Kidney epithelial cell (primary cell): ENCODE results near the gene HHATL. TPM values are rescaled to one million over a fixed set of nuclear protein-coding genes. Genes with fewer than 3 reads are reported as not detected.

Experiments
- DNase-seq: peaks from one replicate; pipeline ENCODE4 v3.0.0-alpha.2; 2010; ENCODE audit warnings: low read depth
- H3K27me3 ChIP-seq: 2 replicates; pipeline ENCODE4 v1.6.0; 2011; ENCODE audit warnings: low read length; ENCODE audit not compliant: control insufficient read depth, insufficient read depth
- H3K36me3 ChIP-seq: 2 replicates; pipeline ENCODE4 v1.5.1; 2011; ENCODE audit warnings: low read length; ENCODE audit not compliant: control insufficient read depth, insufficient read depth
- H3K4me3 ChIP-seq: 2 replicates; pipeline ENCODE4 v1.5.1; 2011; ENCODE audit warnings: low read depth, mild to moderate bottlenecking, control low read depth, low read length
- total RNA-seq: library from RNA; depleted of rRNA; stranded (reverse); fragments of >200 nt; gene quantifications from 2 replicates; pipeline ENCODE4 v1.2.3, GENCODE V29; 2015
- TF ChIP-seq, protein P1 (sequence below): IDR thresholded peaks from 2 replicates; pipeline ENCODE4 v1.5.1; 2011; ENCODE audit warnings: mild to moderate bottlenecking, moderate library complexity, low read length, control low read depth, inconsistent platforms; ENCODE audit not compliant: insufficient read depth, poor library complexity, severe bottlenecking

HHATL gene
- total RNA-seq, 1 donor from 2014 or later = not detected

DNA sequence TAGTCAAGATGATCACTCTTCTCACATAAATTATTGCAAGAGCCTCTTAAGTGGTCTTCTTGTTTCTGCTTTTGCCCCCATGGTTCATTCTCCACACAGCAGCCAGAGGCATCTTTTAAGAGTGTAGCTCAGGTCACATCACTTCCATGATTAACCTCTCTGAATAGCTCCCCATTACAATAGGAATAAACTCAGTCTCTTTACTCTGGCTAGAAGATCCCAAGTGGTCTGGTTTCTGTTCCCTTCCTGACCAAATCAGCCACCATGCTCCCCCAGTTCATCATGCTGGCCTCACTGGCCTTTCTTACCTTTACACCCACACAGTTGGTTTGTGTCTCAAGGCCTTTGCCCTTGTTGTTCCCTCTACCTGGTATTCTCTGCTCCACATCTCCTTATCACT lies 8.2 kb downstream of the HHATL start:
- Histone ChIP-seq H3K36me3 (no peaks in the 10 kb centered on the region), H3K27me3 (peaks cover 14% of the 10 kb centered on the region), H3K4me3 (no peak overlapping the region)
- DNase-seq = no peak
- TF ChIP-seq, protein P1, sequence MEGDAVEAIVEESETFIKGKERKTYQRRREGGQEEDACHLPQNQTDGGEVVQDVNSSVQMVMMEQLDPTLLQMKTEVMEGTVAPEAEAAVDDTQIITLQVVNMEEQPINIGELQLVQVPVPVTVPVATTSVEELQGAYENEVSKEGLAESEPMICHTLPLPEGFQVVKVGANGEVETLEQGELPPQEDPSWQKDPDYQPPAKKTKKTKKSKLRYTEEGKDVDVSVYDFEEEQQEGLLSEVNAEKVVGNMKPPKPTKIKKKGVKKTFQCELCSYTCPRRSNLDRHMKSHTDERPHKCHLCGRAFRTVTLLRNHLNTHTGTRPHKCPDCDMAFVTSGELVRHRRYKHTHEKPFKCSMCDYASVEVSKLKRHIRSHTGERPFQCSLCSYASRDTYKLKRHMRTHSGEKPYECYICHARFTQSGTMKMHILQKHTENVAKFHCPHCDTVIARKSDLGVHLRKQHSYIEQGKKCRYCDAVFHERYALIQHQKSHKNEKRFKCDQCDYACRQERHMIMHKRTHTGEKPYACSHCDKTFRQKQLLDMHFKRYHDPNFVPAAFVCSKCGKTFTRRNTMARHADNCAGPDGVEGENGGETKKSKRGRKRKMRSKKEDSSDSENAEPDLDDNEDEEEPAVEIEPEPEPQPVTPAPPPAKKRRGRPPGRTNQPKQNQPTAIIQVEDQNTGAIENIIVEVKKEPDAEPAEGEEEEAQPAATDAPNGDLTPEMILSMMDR = no peak

DNA sequence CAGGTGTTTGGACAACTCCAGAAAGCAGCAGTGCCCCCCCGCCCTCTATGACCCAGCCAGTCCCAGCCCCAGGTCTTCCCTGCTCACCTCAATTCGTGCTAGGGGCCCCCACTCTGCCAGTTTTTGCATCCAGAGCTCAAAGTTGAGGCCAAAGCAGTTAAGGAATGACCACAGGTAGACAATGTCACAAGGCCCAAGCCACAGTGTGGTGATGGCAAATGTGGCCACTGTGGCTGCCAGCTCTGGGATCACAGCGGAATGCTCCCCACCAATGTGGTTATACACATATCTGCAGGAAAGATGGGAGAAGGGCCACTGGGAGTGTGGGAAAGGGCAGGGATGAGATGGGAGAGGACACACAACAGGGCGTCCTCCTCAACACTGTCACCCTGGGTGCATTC lies 9.1 kb downstream of the HHATL start:
- DNase-seq = no peak
- TF ChIP-seq, protein P1 = no peak
- no peaks in the 10 kb centered on the region for H3K36me3 ChIP-seq
- H3K27me3 ChIP-seq = peaks cover 17% of the 10 kb centered on the region
- no peak overlapping the region for H3K4me3 ChIP-seq

DNA sequence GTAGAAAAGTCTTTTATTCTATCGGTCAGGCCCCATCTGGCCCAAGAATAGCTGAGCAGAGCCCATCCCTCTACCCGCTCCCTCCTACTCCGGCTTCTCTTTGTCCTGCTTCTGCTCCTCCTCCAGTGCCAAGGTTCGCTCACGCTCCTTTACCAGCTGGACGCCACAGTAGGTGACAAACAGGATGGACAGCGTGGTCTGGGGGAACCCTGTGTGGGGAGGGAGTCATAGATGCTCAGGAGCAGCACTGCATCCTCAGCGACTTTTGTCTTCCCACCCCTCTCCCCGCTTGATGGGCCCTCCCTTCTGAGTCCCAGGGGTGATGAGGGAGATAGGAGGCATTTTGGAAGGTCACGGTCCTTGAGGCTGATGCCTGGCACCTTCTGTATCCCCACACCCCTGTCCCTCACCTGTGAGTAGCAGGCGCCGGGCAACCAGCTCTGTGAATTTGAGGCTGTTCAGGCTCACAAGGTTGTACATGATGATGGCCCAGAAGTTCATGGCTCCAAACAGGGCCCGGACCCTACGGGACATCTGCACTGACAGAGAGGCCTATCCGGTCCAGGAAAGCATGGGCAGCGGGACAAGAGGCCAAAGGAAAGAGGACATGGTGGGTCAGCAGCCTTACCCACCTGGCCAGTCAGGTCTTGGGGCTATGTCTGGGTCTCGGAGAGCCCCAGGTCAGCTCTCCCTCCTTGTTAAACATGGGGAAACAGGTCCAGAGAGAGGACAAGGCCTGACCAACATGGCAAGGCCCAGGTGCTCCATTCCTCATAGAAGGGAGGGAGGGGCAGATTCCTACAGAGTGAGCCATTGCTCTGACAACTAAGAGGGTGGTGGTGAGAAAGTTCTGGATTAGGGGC lies 9.7 kb downstream of the HHATL start:
- H3K27me3 ChIP-seq = peaks cover 17% of the 10 kb centered on the region
- DNase-seq = no peak
- no peak overlapping the region for H3K4me3 ChIP-seq
- no peaks in the 10 kb centered on the region for H3K36me3 ChIP-seq
- TF ChIP-seq, protein P1 = no peak

DNA sequence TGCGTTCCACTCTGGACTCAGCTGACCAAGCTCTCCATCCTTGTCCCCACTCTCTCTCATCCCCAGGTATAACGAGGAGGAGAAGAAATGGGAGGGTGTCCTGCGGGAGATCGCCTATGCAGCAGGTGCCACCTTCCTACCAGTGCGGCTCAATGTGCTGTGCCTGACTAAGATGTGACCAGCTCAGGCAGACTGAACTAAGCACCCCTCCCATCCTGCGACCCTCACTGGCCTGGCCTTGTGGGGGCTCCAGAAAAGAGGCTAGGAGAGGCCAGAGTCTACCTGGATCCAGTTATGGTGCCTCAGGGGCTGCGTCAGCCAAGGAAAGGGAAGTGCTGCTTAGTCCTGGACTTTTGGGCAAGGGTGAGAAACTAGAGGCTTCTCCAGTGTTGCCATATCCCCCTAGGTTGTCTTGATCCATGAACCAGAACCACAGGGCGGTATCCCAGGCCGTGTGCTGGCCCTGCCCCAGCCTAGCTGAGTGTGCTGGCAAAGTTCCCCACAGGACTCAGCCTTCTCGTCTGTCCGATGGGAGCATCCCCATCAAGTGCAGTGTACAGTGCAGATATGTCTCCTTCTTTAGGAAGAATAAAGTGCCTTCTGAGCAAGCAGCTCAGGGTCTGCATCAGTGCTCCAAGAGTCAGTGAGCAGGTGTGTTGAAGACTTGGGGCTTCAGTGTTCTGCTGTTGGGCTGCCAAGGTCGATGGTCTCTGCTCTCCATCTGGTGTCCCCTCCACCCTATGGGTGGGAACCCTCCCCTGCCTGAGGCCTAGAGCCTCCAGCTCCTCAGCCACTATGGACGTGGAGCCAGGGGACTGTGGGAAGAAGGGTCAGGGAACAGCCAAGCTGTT lies 10.6 kb downstream of the HHATL start:
- no peak for DNase-seq
- Histone ChIP-seq H3K27me3 (peaks cover 20% of the 10 kb centered on the region), H3K36me3 (no peaks in the 10 kb centered on the region)

DNA sequence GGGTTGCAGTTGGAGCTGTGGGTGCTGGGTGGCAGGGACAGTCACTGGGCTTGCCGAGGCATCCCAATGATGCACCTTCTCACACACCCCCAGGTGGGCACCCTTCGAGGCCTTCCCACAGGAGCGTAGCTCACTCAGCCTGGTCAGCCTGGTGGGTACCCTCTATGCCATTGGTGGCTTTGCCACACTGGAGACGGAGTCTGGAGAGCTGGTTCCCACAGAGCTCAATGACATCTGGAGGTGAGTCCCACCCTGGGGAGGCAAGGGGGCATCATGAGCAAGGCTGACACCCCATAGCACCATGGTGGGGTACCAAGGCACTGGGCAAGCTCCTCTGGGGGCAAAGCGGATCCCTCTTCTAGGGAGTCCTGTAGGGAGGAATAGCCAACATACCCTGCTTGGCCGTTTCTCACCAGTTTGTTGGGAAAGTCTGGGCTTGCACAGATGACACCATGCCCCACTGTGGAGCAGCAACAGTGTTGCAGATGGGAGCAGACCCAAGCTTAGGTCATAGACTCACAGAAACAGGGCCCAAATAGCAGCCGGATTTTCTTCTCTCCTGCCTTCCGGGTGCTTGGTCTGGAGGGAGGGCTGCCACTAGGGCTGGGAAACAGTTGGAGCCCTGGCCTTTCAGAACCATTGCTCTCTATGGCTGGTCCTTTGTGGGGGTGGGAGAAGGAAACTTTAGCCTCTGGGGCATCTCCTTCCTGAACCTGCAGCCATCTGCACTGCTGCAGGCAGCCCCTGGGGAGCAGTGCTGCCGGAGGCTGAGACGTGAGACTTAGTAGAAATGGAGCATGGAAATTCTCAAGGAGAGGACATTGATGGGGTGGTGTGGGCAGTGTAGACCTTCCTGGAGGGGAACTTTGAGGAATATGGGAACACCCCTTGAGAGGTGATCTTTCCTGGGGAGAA lies 11.6 kb downstream of the HHATL start:
- H3K36me3 ChIP-seq = no peaks in the 10 kb centered on the region
- H3K4me3 ChIP-seq = no peak overlapping the region
- no peak for DNase-seq
- H3K27me3 ChIP-seq = peaks cover 30% of the 10 kb centered on the region
- TF ChIP-seq, protein P1 = no peak

More for the DNA sequence above, 10.6 kb downstream of the HHATL start:
- no peak overlapping the region for H3K4me3 ChIP-seq
- TF ChIP-seq, protein P1 = no peak
